Temporal lobe (tissue), 2 donors: ENCODE data around the gene NACAD. TPM values are rescaled to one million over a fixed set of nuclear protein-coding genes. Genes with fewer than 3 reads are reported as not detected.
A peak's percentile ranks its signal among the peaks of the same experiment; 100 is the strongest.

Experiments used
- small RNA-seq: library from RNA; depleted of rRNA; stranded (forward); fragments of <200 nt; gene quantifications from one replicate; pipeline ENCODE3, GENCODE V24; 2014; ENCODE audit warnings: low replicate concordance
- total RNA-seq: library from RNA; depleted of rRNA; stranded (reverse); fragments of >200 nt; gene quantifications from one replicate; pipeline ENCODE4 v1.2.3, GENCODE V29; 2014

NACAD gene
- total RNA-seq, 1 donor from 2014 or later: 8.9 TPM

Small RNAs within 50 kb of the gene (small RNA-seq; reads per million reads assigned to genes)
- gene SNORA5A: 4.2 reads per million, percentile 91 among the genes with 10 or more reads in this experiment
- gene SNORA5B: not detected
- 38.8 reads per million, percentile 96 among the genes with 10 or more reads in this experiment for gene SNORA5C

Other genes starting within 250 kb of the NACAD start
- gene H2AZ2, start 240.9 kb downstream of the NACAD start, total RNA-seq: 177 TPM
- 37.6 TPM for gene PURB, start 203.4 kb downstream of the NACAD start, total RNA-seq
- 0.25 TPM for gene MYO1G, start 110.0 kb downstream of the NACAD start, total RNA-seq
- gene CCM2, start 88.8 kb downstream of the NACAD start, total RNA-seq: 19.4 TPM
- gene TBRG4, start 22.7 kb upstream of the NACAD start, total RNA-seq: 35.9 TPM
- gene RAMP3, start 68.8 kb upstream of the NACAD start, total RNA-seq: 6.1 TPM